ENCODE results near the gene KIAA0753.

The KIAA0753 gene

GRCh38 chr17:6567528-6568183, 72.9 kb downstream of the KIAA0753 start:
- TF ChIP-seq, protein P1, sequence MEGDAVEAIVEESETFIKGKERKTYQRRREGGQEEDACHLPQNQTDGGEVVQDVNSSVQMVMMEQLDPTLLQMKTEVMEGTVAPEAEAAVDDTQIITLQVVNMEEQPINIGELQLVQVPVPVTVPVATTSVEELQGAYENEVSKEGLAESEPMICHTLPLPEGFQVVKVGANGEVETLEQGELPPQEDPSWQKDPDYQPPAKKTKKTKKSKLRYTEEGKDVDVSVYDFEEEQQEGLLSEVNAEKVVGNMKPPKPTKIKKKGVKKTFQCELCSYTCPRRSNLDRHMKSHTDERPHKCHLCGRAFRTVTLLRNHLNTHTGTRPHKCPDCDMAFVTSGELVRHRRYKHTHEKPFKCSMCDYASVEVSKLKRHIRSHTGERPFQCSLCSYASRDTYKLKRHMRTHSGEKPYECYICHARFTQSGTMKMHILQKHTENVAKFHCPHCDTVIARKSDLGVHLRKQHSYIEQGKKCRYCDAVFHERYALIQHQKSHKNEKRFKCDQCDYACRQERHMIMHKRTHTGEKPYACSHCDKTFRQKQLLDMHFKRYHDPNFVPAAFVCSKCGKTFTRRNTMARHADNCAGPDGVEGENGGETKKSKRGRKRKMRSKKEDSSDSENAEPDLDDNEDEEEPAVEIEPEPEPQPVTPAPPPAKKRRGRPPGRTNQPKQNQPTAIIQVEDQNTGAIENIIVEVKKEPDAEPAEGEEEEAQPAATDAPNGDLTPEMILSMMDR (IDR thresholded peaks at IDR 0.05; ENCODE audit: insufficient read depth, low read length, poor library complexity, severe bottlenecking), result no peak
- Histone ChIP-seq H3K4me3 (replicated peaks; ENCODE audit: low read depth, low read length) (no peak overlapping the region), H3K27me3 (replicated peaks; ENCODE audit: control insufficient read depth, insufficient read depth, low read length) (no peaks in the 10 kb centered on the region; the same call in 1 of the 2 replicates), H3K36me3 (ENCODE audit: control insufficient read depth, insufficient read depth, low read length) (no peaks in the 10 kb centered on the region)
- DNase-seq (ENCODE audit: extremely low read depth, insufficient read length), result no peak

- TF ChIP-seq, protein P1 (IDR thresholded peaks at IDR 0.05; ENCODE audit: insufficient read depth, low read length, poor library complexity, severe bottlenecking), result no peak
- Histone ChIP-seq H3K27me3 (replicated peaks; ENCODE audit: control insufficient read depth, insufficient read depth, low read length) (no peaks in the 10 kb centered on the region), H3K36me3 (ENCODE audit: control insufficient read depth, insufficient read depth, low read length) (no peaks in the 10 kb centered on the region), H3K4me3 (replicated peaks; ENCODE audit: low read depth, low read length) (no peak overlapping the region)
- DNase-seq (ENCODE audit: extremely low read depth, insufficient read length), result no peak
Observed at GRCh38 chr17:6561446-6561845, 79.1 kb downstream of the KIAA0753 start.

GRCh38 chr17:6560496-6560895, 80.0 kb downstream of the KIAA0753 start:
- DNase-seq (ENCODE audit: extremely low read depth, insufficient read length), result no peak
- TF ChIP-seq, protein P1 (IDR thresholded peaks at IDR 0.05; ENCODE audit: insufficient read depth, low read length, poor library complexity, severe bottlenecking), result no peak
- Histone ChIP-seq H3K27me3 (replicated peaks; ENCODE audit: control insufficient read depth, insufficient read depth, low read length) (no peaks in the 10 kb centered on the region; the same call in 1 of the 2 replicates), H3K36me3 (ENCODE audit: control insufficient read depth, insufficient read depth, low read length) (no peaks in the 10 kb centered on the region), H3K4me3 (replicated peaks; ENCODE audit: low read depth, low read length) (no peak overlapping the region)

DNA sequence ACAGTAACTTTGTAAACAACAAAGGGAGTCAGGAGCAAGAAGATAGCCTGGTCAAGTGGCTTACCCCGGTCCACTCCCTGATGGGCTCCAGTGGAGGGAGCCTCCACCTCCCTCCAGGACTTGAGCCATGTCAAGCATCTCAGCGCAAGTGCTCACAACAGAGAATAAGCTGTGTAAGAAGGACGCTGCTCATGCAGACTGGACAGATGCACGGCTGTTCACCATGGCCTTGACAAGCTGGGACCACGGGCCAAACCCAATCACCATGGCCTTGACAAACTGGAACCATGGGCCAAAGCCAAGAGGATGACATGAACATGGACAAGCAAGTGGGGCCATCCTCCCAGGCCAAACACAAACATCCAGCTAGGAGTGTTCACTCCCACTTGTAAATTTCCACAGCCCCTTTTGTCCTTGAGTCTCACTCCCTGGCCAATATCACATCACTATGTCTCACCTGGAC, 80.7 kb downstream of the KIAA0753 start:
- TF ChIP-seq, protein P1 (IDR thresholded peaks at IDR 0.05; ENCODE audit: insufficient read depth, low read length, poor library complexity, severe bottlenecking), result no peak
- no peaks in the 10 kb centered on the region; the same call in 1 of the 2 replicates for H3K27me3 ChIP-seq (replicated peaks; ENCODE audit: control insufficient read depth, insufficient read depth, low read length)
- H3K4me3 ChIP-seq (replicated peaks; ENCODE audit: low read depth, low read length), result no peak overlapping the region
- no peaks in the 10 kb centered on the region for H3K36me3 ChIP-seq (ENCODE audit: control insufficient read depth, insufficient read depth, low read length)
- DNase-seq (ENCODE audit: extremely low read depth, insufficient read length), result no peak

GRCh38 chr17:6558932-6559752, 81.4 kb downstream of the KIAA0753 start:
- H3K4me3 ChIP-seq (replicated peaks; ENCODE audit: low read depth, low read length), result no peak overlapping the region
- H3K36me3 ChIP-seq (ENCODE audit: control insufficient read depth, insufficient read depth, low read length), result no peaks in the 10 kb centered on the region
- DNase-seq (ENCODE audit: extremely low read depth, insufficient read length), result no peak
- TF ChIP-seq, protein P1 (IDR thresholded peaks at IDR 0.05; ENCODE audit: insufficient read depth, low read length, poor library complexity, severe bottlenecking), result no peak
- H3K27me3 ChIP-seq (replicated peaks; ENCODE audit: control insufficient read depth, insufficient read depth, low read length), result peaks cover 5% of the 10 kb centered on the region; the same call in 1 of the 2 replicates

Data from GM06990 (cell line).